T follicular helper cell (primary cell): ENCODE results near the gene NLGN4Y.
"Not testable (repeated sequence)": the region's sequence is repeated elsewhere in the genome, so short reads cannot be mapped to it uniquely, and the experiment has no call there.

Experiments used
- DNase-seq: peaks from one replicate; pipeline ENCODE4 v3.0.0-alpha.2; 2020; ENCODE audit warnings: low read depth

NLGN4Y gene

GRCh38 chrY:14834103-14835060 lies 310.1 kb downstream of the NLGN4Y start:
- DNase-seq: no peak

DNA sequence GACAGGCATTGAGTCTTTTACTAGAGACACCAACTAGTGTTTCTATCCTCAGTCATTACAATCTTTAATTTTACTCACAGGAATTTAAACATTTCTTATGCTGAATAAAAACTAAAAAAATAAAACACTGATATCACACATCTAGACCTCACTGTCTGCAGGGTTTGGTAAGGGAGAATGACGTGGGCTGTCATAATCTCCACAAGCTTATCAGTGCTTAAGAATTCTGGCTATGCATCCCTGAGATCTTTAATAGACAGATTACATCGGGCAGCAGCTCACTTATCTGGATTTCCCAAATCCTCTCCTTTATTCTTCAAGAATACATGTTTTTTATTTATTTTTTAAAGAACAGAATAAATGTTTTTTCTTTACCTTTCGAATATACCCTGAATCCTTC lies 313.1 kb downstream of the NLGN4Y start:
- no peak for DNase-seq

GRCh38 chrY:14850734-14851133 lies 326.4 kb downstream of the NLGN4Y start:
- DNase-seq: no peak

DNA sequence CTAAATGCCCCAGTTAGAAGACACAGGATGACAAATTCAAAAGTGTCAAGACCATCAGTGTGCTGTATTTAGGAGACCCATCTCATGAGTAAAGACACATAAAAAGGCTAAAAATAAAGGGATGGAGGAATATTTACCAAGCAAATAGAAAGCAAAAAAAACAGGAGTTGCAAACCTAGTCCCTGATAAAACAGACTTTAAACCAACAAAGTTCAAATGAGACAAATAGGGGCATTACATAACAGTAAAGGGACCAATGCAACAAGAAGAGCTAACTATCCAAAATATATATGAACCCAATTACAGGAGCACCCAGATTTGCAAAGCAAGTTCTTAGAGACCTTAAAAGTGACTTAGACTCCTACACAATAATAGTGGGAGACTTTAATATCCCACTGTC lies 336.1 kb downstream of the NLGN4Y start:
- no peak for DNase-seq

GRCh38 chrY:14861033-14861432 lies 336.7 kb downstream of the NLGN4Y start:
- DNase-seq: not testable (repeated sequence)

DNA sequence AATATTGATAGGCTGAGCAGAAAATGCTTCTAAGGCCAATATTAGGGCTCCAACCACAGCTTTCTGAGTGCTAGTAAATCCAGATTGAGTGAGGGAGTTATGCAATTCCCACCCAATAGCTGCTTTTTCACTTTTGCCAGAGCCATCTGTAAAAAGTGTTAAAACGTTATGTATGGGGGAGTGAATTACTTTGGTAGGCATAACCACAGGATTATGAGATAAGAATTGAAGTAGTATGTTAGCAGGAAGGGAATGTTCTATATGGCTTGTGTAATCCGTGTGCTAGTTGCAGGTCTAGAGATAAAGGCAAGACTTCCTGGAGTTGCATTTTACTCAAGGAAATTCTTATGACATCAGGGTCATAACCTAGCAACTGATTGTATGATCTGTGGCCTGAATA lies 347.6 kb downstream of the NLGN4Y start:
- no peak for DNase-seq
